Measurements from ENCODE around the gene AURKAIP1. TPM values are rescaled to one million over a fixed set of nuclear protein-coding genes. Genes with fewer than 3 reads are reported as not detected.

The AURKAIP1 gene
- 100 to 1,000 TPM in 3 of 4 donors, 10 to 100 TPM in 1; 92.7 to 134 (median 123) TPM for total RNA-seq

- TF ChIP-seq CTCF (IDR thresholded peaks at IDR 0.05) (peak in 4 of 6 experiments; percentile 33 to 57 (median 39)), POLR2A (IDR thresholded peaks at IDR 0.05) (peak in 3 of 4 donors; percentile 14 to 41 (median 31))
- 0% methylated on average over 6 to 11 of the region's 85 CpGs for WGBS, 2 donors
- no peaks in the 10 kb centered on the region for H3K27me3 ChIP-seq
- H3K27ac ChIP-seq = peak within 1 kb of the TSS; percentile 95 to 97 (median 97)
- H3K4me3 ChIP-seq = peak within 1 kb of the TSS; percentile 85 to 100 (median 96)
- peaks cover 26 to 56% (median 38%) of the 10 kb centered on the region in 3 donors for H3K4me1 ChIP-seq
- intact Hi-C loops (cut with DNase I) = no loop called here
- DNase-seq = peak; percentile 91
- H3K9me3 ChIP-seq = no peaks in the 10 kb centered on the region
- peaks cover 0 to 20% (median 0%) of the 10 kb centered on the region in 3 donors for H3K36me3 ChIP-seq
Measured at GRCh38 chr1:1374929-1375662, at the start of gene AURKAIP1. Gene AURKAIP1, minus strand, starts transcription at chr1:1375207. Its CDS starts 451 bp downstream, at chr1:1374756.

GRCh38 chr1:1424707-1425106 lies 49.7 kb upstream of the AURKAIP1 start:
- TF ChIP-seq CTCF (IDR thresholded peaks at IDR 0.05) (no peak), POLR2A (IDR thresholded peaks at IDR 0.05) (no peak)
- peaks cover 0 to 37% (median 0%) of the 10 kb centered on the region in 4 donors for H3K27me3 ChIP-seq
- no peak overlapping the region for H3K27ac ChIP-seq
- no peak for DNase-seq
- no peaks in the 10 kb centered on the region for H3K9me3 ChIP-seq
- peaks cover 21 to 79% (median 43%) of the 10 kb centered on the region in 3 donors for H3K4me1 ChIP-seq
- no peaks in the 10 kb centered on the region for H3K36me3 ChIP-seq
- intact Hi-C loops (cut with DNase I) = no loop called here
- WGBS, 2 donors = 86 to 91% methylated on average over 15 of the region's 15 CpGs
- H3K4me3 ChIP-seq = no peak overlapping the region

DNA sequence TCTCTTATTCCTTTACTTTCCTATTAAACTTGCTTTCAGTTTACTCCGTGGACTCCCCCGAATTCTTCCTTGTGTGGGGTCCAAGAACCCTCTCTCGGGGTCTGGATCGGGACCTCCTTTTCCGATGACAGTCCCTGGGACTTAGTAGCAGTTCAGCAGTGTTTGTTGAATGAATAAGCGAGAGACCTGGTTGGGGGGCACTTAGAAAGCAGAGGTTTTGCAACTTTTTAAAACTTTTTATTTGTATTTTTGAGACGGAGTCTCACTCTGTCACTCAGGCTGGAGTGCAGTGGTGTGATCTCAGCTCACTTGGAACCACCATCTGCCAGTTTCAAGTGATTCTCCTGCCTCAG lies 48.2 kb upstream of the AURKAIP1 start:
- 87 to 88% methylated on average over 7 of the region's 7 CpGs for WGBS, 2 donors

GRCh38 chr1:1422465-1423244 lies 47.6 kb upstream of the AURKAIP1 start:
- WGBS, 2 donors = 61 to 64% methylated on average over 15 to 19 of the region's 29 CpGs
- H3K27ac ChIP-seq = peak overlapping the region in 3 of 4 donors; percentile 49 to 89 (median 66)
- H3K9me3 ChIP-seq = no peaks in the 10 kb centered on the region
- peaks cover 37 to 81% (median 48%) of the 10 kb centered on the region in 3 donors for H3K4me1 ChIP-seq
- no peaks in the 10 kb centered on the region for H3K36me3 ChIP-seq
- TF ChIP-seq POLR2A (IDR thresholded peaks at IDR 0.05) = no peak
- no peak for TF ChIP-seq CTCF (IDR thresholded peaks at IDR 0.05)
- no peak overlapping the region for H3K4me3 ChIP-seq
- no peak for DNase-seq
- intact Hi-C loops (cut with DNase I) = no loop called here
- peaks cover 0 to 36% (median 0%) of the 10 kb centered on the region in 4 donors for H3K27me3 ChIP-seq

More for the DNA sequence above, 48.2 kb upstream of the AURKAIP1 start:
- Histone ChIP-seq H3K36me3 (no peaks in the 10 kb centered on the region), H3K4me1 (peaks cover 34 to 79% (median 48%) of the 10 kb centered on the region in 3 donors), H3K27ac (peak overlapping the region in 2 of 4 donors; percentile 49 to 89), H3K27me3 (peaks cover 0 to 37% (median 0%) of the 10 kb centered on the region in 4 donors), H3K9me3 (no peaks in the 10 kb centered on the region), H3K4me3 (no peak overlapping the region)
- intact Hi-C loops (cut with DNase I) = no loop called here
- DNase-seq = no peak
- TF ChIP-seq POLR2A (IDR thresholded peaks at IDR 0.05) = no peak

DNA sequence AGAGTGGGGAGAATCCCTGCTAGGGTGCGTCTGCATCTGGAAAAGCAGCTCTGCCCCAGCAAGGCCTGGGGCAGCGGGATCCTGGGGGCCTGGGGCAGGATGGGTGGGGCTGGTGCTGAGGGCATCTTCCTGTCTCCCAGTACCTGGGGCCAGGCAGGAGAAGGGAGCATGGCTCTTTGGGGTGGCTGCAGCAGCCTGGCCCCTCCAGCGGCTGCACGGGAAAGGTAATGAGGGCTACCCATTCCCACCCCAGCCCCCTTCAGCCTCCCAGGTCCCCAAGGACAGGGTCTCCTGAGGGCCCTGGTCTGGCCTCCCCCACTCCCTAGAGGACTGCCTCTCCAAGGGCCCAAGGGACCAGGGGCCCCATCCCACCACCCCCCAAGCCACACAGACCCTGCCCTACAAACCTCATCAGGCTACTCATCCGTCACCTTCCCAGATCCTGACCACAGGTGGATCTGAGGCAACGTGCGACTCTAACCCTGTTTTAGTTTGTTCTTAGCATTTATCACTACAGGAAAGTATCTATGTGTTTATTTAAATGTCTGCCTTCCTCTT lies 47.0 kb upstream of the AURKAIP1 start:
- intact Hi-C loops (cut with DNase I) = no loop called here
- peaks cover 37 to 81% (median 48%) of the 10 kb centered on the region in 3 donors for H3K4me1 ChIP-seq
- DNase-seq = no peak
- H3K4me3 ChIP-seq = no peak overlapping the region
- 72 to 83% methylated on average over 3 to 5 of the region's 7 CpGs for WGBS, 2 donors
- TF ChIP-seq CTCF (IDR thresholded peaks at IDR 0.05) (no peak), POLR2A (IDR thresholded peaks at IDR 0.05) (no peak)
- peak overlapping the region; percentile 66 to 89 (median 80) for H3K27ac ChIP-seq
- H3K36me3 ChIP-seq = no peaks in the 10 kb centered on the region
- H3K9me3 ChIP-seq = no peaks in the 10 kb centered on the region
- peaks cover 0 to 30% (median 0%) of the 10 kb centered on the region in 4 donors for H3K27me3 ChIP-seq

Measured in esophagus squamous epithelium (tissue), 5 donors.